Cardiac muscle cell (in vitro differentiated cells and primary cell): ENCODE results near the gene MRGPRF. TPM values are rescaled to one million over a fixed set of nuclear protein-coding genes. Genes with fewer than 3 reads are reported as not detected.
A peak's percentile ranks its signal among the peaks of the same experiment; 100 is the strongest.

Experiments
- DNase-seq, 2 donors: peaks; one replicate each; pipeline versions ENCODE4 v3.0.0 to v3.0.0-alpha.2; 2010 to 2017; ENCODE audit warnings: low read depth in 1 of 2, low spot score in 1 of 2
- H3K27ac ChIP-seq: fragments of 200-600 bp; sonication (generic); 2 replicates; pipeline ENCODE4 v1.5.1; 2016
- H3K27me3 ChIP-seq: fragments of 200-600 bp; sonication (generic); 2 replicates; pipeline ENCODE4 v1.6.0; 2016; ENCODE audit warnings: control low read depth
- H3K36me3 ChIP-seq: fragments of 200-600 bp; sonication (generic); 2 replicates; pipeline ENCODE4 v1.5.1; 2016; ENCODE audit warnings: control low read depth
- H3K4me1 ChIP-seq: fragments of 200-600 bp; sonication (generic); 2 replicates; pipeline ENCODE4 v1.8.1; 2017; ENCODE audit warnings: low read depth, mild to moderate bottlenecking, mixed run types
- H3K4me3 ChIP-seq: fragments of 200-600 bp; sonication (generic); 2 replicates; pipeline ENCODE4 v1.5.1; 2016; ENCODE audit warnings: mild to moderate bottlenecking
- H3K9me3 ChIP-seq: fragments of 200-600 bp; sonication (generic); 2 replicates; pipeline ENCODE4 v1.5.1; 2017; ENCODE audit warnings: low read depth, mild to moderate bottlenecking, control low read depth
- CTCF ChIP-seq: IDR thresholded peaks from 2 replicates; pipeline ENCODE4 v1.5.1; 2012; ENCODE audit warnings: low read depth, mild to moderate bottlenecking, low read length
- polyA plus RNA-seq: library from polyadenylated mRNA; unstranded; fragments of >200 nt; fragmentation: Nextera tagmentation; extraction: Ambion mirVana; gene quantifications from 2 replicates; pipeline ENCODE4 v1.2.1, GENCODE V29; 2016
- total RNA-seq: library from RNA; depleted of rRNA; stranded (reverse); fragments of >200 nt; gene quantifications from 2 replicates; pipeline ENCODE4 v1.2.3, GENCODE V29; 2016

Gene MRGPRF
- total and polyA plus RNA-seq, 2 experiments from 2014 or later, result 9.3 to 13.8 TPM

- H3K36me3 ChIP-seq, result no peaks in the 10 kb centered on the region
- no peak overlapping the region for H3K4me3 ChIP-seq
- no peak overlapping the region for H3K27ac ChIP-seq
- DNase-seq, result no peak
- H3K27me3 ChIP-seq, result no peaks in the 10 kb centered on the region
- no peak for TF ChIP-seq CTCF
- H3K9me3 ChIP-seq, result no peaks in the 10 kb centered on the region
- peaks cover 4% of the 10 kb centered on the region for H3K4me1 ChIP-seq
These were observed 39.8 kb downstream of the MRGPRF start for GRCh38 chr11:68973219-68973618.

GRCh38 chr11:68970921-68971636 is 42.0 kb downstream of the MRGPRF start:
- no peaks in the 10 kb centered on the region for H3K9me3 ChIP-seq
- DNase-seq, result no peak
- H3K4me3 ChIP-seq, result no peak overlapping the region
- no peak for TF ChIP-seq CTCF
- no peak overlapping the region for H3K27ac ChIP-seq
- H3K36me3 ChIP-seq, result no peaks in the 10 kb centered on the region
- H3K27me3 ChIP-seq, result no peaks in the 10 kb centered on the region
- peaks cover 4% of the 10 kb centered on the region for H3K4me1 ChIP-seq

- Histone ChIP-seq H3K36me3 (no peaks in the 10 kb centered on the region), H3K27me3 (no peaks in the 10 kb centered on the region), H3K4me1 (peaks cover 4% of the 10 kb centered on the region), H3K9me3 (no peaks in the 10 kb centered on the region), H3K27ac (no peak overlapping the region), H3K4me3 (no peak overlapping the region)
- TF ChIP-seq CTCF, result no peak
- no peak for DNase-seq
These were observed 43.7 kb downstream of the MRGPRF start for GRCh38 chr11:68969386-68969785.

- H3K27me3 ChIP-seq, result no peaks in the 10 kb centered on the region
- no peaks in the 10 kb centered on the region for H3K36me3 ChIP-seq
- peaks cover 3% of the 10 kb centered on the region for H3K4me1 ChIP-seq
- H3K9me3 ChIP-seq, result no peaks in the 10 kb centered on the region
- H3K4me3 ChIP-seq, result no peak overlapping the region
- peak; percentile 3 for TF ChIP-seq CTCF
- peak overlapping the region; percentile 17 for H3K27ac ChIP-seq
- DNase-seq, result no peak
These were observed 44.5 kb downstream of the MRGPRF start for GRCh38 chr11:68968306-68969250.

- DNase-seq, result no peak
- Histone ChIP-seq H3K4me3 (no peak overlapping the region), H3K4me1 (no peaks in the 10 kb centered on the region), H3K27ac (no peak overlapping the region), H3K36me3 (no peaks in the 10 kb centered on the region), H3K27me3 (no peaks in the 10 kb centered on the region), H3K9me3 (no peaks in the 10 kb centered on the region)
- no peak for TF ChIP-seq CTCF
These were observed 45.9 kb downstream of the MRGPRF start for GRCh38 chr11:68966894-68967780.
